Ishikawa (cell line): Measurements from ENCODE around the gene ATP2B2.

Experiments
- CEBPB ChIP-seq: IDR thresholded peaks from 2 replicates; pipeline ENCODE4 v1.6.1; 2012
- CREB1 ChIP-seq: IDR thresholded peaks from 2 replicates; pipeline ENCODE4 v1.6.1; 2012; ENCODE audit warnings: low read depth
- EGR1 ChIP-seq: IDR thresholded peaks from 2 replicates; pipeline ENCODE4 v1.6.1; 2012
- EP300 ChIP-seq: IDR thresholded peaks from 2 replicates; pipeline ENCODE4 v1.6.1; 2012; ENCODE audit warnings: borderline replicate concordance
- FOXM1 ChIP-seq: IDR thresholded peaks from 2 replicates; pipeline ENCODE4 v1.6.1; 2012; ENCODE audit warnings: low read depth, borderline replicate concordance
- RAD21 ChIP-seq: IDR thresholded peaks from 2 replicates; pipeline ENCODE4 v1.6.1; 2012; ENCODE audit warnings: low read depth
- TAF1 ChIP-seq: IDR thresholded peaks from 2 replicates; pipeline ENCODE4 v1.6.1; 2012; ENCODE audit warnings: low read depth, mild to moderate bottlenecking
- TCF12 ChIP-seq: IDR thresholded peaks from 2 replicates; pipeline ENCODE4 v1.6.1; 2012; ENCODE audit warnings: low read depth
- TEAD4 ChIP-seq: IDR thresholded peaks from 2 replicates; pipeline ENCODE4 v1.6.1; 2012
- YY1 ChIP-seq: IDR thresholded peaks from 2 replicates; pipeline ENCODE4 v1.6.1; 2012; ENCODE audit warnings: low read depth
- ZBTB7A ChIP-seq: IDR thresholded peaks from 2 replicates; pipeline ENCODE4 v1.6.1; 2012; ENCODE audit warnings: low read depth
- TF ChIP-seq, protein P1 (sequence below): IDR thresholded peaks from 2 replicates; pipeline ENCODE4 v1.6.1; 2012; ENCODE audit warnings: low read depth, mild to moderate bottlenecking
- TF ChIP-seq, protein P2 (sequence below): IDR thresholded peaks from 2 replicates; pipeline ENCODE4 v1.6.1; 2012
- TF ChIP-seq, protein P3 (sequence below): IDR thresholded peaks from 2 replicates; pipeline ENCODE4 v1.6.1; 2012

DNA sequence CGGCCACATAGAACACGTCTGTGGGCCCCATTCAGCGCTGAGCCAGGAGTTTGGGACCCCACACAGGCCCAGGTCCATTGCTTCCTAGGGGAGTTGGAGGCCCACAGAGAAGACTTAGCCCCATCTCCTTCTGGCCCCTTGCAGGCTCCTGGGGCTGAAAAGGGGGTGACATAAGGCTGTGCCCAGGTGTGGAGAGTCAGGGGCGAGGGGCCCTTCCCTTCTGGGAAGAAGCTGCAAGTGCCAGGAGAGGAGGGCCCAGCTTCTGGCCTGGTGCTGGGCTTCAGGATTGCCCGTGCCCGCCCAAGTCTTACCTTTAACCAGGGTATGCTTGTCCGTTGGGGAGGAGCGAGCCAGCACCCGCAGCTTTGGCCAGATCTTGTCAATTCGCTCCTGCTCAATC, 155.6 kb downstream of the ATP2B2 start:
- TF ChIP-seq EGR1 (no peak), RAD21 (no peak), TAF1 (no peak), EP300 (no peak), TEAD4 (no peak), CEBPB (no peak), CREB1 (no peak), ZBTB7A (no peak), FOXM1 (no peak), YY1 (no peak), TCF12 (no peak)
- TF ChIP-seq, protein P1, sequence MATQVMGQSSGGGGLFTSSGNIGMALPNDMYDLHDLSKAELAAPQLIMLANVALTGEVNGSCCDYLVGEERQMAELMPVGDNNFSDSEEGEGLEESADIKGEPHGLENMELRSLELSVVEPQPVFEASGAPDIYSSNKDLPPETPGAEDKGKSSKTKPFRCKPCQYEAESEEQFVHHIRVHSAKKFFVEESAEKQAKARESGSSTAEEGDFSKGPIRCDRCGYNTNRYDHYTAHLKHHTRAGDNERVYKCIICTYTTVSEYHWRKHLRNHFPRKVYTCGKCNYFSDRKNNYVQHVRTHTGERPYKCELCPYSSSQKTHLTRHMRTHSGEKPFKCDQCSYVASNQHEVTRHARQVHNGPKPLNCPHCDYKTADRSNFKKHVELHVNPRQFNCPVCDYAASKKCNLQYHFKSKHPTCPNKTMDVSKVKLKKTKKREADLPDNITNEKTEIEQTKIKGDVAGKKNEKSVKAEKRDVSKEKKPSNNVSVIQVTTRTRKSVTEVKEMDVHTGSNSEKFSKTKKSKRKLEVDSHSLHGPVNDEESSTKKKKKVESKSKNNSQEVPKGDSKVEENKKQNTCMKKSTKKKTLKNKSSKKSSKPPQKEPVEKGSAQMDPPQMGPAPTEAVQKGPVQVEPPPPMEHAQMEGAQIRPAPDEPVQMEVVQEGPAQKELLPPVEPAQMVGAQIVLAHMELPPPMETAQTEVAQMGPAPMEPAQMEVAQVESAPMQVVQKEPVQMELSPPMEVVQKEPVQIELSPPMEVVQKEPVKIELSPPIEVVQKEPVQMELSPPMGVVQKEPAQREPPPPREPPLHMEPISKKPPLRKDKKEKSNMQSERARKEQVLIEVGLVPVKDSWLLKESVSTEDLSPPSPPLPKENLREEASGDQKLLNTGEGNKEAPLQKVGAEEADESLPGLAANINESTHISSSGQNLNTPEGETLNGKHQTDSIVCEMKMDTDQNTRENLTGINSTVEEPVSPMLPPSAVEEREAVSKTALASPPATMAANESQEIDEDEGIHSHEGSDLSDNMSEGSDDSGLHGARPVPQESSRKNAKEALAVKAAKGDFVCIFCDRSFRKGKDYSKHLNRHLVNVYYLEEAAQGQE: no peak
- TF ChIP-seq, protein P2, sequence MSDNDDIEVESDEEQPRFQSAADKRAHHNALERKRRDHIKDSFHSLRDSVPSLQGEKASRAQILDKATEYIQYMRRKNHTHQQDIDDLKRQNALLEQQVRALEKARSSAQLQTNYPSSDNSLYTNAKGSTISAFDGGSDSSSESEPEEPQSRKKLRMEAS: no peak
- TF ChIP-seq, protein P3, sequence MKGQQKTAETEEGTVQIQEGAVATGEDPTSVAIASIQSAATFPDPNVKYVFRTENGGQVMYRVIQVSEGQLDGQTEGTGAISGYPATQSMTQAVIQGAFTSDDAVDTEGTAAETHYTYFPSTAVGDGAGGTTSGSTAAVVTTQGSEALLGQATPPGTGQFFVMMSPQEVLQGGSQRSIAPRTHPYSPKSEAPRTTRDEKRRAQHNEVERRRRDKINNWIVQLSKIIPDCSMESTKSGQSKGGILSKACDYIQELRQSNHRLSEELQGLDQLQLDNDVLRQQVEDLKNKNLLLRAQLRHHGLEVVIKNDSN: no peak
